GM18507 (cell line): ENCODE results near the gene MAP4K4.

Experiments used
- DNase-seq: peaks from one replicate; pipeline ENCODE4 v3.0.0; 2011; ENCODE audit warnings: low read depth; ENCODE audit not compliant: insufficient read length; ENCODE audit errors: extremely low spot score
- FAIRE-seq: peaks from 2 replicates; lab custom pipeline; 2011; peaks lifted over from hg19 to GRCh38; lab: Jason Lieb, UNC

Gene MAP4K4

DNA sequence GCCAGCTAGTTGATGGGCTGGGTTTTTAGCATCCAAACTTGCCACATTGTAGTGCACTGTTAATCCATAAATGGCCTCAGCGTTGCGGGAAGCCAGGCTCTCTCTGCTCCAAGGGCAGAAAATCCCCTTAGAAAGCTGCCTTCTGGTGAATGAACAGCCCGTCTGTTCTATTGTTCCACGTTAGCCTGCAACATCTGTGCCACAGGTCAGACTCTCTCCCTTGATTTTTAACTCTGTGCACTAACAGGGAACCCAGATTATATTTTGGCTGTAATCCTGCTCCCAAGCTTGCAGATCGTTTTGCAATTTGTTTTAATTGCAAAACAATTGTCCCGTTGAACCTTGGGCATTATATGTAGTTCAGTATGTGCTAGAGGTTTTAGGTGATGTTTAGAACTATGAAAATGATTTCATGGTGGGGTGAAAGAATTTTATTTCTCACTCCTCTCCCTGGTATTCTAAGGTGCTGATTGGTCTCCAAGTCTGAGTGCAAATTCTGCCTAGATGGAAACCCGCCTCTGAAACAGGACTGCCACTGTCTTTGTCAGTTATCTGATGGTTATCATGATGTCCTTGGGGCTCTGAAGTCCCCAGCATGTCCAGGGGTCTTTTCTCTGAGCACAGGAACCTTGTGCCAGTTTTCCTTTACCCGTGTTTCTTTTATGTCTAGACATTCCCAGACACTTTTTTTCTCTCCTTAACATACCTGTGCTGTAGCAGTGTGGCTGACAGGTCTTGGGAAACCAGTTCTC, 106.6 kb downstream of the MAP4K4 start:
- FAIRE-seq (no peak), DNase-seq (no peak)

DNA sequence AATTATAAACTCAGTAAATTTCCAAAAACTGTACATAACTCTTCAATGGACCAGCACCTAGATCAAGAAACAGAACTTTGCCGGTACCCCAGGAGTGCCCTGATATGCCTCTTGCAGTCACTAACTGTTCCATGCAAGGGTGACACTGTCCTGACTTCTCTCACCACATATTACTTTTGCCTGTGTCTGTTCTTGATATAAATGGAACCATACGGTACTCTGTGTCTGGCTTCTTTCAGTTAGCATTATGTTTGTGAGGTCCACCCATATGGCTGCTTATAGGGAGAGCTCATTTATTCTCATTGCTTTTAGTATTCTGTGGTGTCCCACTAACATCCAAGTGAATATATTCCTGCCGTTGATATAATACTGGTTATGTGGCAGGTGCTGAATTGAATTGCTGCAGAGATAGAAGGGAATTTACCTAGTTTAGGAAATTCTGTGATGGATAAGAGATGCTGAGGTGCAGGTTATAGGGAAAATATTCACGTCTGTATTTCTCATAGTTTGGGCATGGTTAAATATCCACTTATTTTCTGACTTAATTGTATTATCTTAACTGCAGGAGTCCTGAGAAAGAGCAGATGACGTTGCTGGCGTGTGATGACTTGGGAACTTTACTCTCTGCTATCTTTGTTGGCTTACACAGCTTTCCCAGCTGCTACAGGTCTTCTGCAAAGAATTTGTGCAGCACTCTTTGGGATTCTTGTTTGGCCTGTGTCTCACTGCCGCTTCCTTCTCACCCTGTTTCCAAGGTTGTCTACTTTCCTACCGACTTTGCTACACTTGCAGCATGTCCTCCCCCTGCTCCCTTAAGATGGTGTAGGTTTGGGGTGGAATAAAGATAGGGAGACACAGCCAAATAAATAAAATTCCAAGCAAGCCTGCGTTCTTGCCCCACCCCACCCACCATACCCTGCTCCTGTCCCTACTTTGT, 107.9 kb downstream of the MAP4K4 start:
- no peak for DNase-seq

DNA sequence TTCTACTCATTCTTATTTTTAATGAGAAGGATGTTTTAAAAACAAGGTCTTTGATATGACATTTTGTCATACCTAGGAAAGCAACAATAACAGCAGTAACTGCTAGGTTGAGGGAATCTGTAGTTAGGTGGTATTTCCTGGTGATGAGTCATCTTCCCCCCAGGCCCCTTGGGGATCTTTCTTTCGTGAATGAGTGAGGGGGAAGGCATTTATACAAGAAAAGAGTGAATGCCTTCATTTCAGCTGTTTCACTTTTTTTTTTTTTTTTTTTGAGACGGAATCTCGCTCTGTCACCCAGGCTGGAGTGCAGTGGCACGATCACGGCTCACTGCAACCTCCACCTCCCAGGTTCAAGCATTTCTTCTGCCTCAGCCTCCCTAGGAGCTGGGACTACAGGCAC, 108.6 kb downstream of the MAP4K4 start:
- FAIRE-seq = no peak
- no peak for DNase-seq

More for the DNA sequence above, 107.9 kb downstream of the MAP4K4 start:
- no peak for FAIRE-seq

DNA sequence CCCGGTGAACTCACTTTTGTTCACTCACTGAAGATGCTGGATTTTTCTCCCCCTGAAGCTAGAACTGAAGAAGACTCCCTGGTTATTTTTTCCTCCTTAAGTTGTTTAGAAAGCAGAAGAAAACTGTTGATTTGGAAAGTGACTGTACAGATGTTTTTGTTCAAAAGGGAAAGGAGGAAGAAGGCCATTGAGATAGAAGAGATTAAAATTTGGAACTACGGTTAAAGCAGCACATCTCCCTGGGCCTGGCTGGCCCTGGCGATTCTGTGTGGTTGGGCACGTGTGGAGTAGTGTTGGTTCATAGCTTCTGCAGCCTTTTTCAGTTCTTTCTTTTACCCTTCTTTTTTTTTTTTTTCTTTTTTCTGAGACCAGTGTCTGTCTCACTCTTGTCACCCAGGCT, 109.2 kb downstream of the MAP4K4 start:
- no peak for DNase-seq
- no peak for FAIRE-seq

DNA sequence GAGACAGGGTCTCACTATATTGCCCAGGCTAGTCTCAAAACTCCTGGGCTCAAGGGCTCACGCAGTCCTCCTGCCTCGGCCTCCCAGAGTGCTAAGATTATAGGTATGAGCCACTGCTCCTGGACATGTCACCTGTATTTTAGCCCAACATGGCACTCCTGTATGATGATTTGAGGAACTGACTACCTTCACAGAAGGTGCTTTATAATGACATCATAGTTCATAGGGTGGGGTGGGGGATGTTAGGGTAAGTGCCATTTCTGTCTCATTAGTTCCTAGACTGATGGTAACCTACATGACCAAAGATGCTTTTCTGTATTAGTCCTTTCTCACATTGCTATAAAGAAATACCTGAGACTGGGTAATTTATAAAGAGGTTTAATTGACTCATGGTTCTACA, 109.7 kb downstream of the MAP4K4 start:
- DNase-seq (no peak), FAIRE-seq (no peak)

DNA sequence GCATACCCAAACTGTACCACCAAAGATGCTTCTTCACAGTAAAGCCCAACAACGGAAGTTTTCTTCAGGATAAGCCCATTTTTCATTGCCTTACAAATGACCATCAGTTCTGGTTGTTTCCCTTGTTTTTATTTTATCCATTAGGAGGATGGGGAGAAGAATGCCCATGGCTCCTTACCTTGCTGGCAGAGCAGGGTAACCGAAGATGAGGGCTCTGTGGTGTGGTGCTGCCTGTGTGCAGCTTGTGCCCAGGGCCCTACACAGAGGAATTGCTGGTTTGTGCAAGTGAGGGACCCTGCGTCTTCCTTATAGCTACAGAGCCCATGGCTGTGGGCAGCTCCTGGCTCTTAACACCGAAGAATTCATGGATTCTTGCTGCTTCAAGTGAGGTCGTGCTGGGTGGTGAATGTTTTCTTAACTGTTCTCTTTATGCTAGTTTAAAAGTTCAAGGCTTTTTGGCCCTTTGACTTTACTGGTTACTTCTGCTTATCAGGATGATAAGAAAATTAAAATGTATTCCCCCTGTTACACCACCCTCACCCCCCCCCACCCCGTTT, 110.6 kb downstream of the MAP4K4 start:
- no peak for FAIRE-seq
- no peak for DNase-seq

DNA sequence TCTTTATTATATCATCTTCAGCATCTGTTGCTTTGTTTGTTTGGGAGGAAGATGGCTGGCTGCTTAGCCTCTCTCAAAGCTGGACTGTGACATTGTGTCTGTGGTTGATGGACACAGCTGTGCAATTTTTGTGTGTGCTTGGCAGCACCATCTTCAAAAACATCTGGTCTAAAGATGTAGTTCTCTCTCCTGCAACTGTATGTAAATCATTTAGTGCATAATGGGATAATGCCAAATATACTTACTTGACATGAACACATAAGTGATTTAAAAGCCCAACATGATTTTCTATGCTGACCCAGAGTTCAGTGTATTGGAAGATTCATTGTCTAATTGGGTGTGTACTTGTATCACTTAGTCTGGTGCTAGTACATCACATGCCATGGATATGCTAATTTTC, 112.2 kb downstream of the MAP4K4 start:
- FAIRE-seq = no peak
- DNase-seq = no peak

DNA sequence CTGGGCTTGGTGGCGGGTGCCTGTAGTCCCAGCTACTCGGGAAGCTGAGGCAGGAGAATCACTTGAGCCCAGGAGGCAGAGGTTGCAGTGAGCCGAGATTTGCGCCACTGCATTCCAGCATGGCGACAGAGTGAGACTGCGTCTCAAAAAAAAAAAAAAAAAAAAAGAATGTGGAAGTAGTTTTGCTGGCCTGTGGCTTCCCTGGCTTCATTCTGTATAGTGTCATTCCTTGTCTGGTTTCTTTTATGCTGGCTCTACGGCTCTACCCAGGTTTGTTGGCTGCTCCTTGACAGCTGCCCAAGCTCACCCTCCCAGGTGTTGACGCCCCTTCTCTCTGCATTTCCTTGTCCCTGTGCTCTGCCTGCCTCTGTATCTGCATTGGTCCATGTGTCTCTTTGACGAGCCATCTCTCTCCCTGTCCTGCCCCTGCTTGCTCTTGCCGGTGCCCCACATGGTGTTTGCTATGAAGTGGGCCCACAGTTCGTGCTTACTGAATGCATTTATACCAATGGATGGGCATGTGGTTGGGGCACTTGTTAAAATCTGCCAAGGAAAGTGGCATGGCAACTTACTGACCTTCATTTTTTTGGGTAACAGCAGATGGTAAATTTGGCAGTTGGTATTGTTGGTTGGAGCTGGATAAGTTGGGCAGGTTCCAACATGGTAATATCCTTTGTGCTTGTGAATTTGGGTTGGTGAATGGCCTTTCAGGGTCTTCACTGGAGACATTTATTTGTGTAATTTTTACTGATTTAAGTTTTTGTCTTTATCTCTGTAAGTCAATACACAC, 113.9 kb downstream of the MAP4K4 start:
- FAIRE-seq (no peak), DNase-seq (no peak)

DNA sequence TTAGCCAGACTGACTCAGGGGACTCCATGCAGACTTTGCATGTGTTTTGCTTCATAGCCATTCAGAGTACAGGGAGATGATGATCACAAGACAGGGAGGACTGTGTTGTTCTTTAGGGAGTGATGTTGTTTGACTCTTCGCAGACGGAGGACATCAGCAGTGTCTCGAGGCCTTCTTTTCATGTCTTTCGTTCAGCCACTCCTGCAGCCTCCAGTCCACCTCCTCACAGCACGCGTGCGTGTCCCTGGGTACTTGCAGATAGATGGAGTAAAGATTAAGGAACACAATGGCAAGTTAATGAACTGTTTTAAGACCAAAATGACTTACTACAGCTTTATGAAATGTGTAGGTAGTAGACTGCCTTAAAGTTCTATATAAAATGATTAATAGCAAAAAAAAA, 114.7 kb downstream of the MAP4K4 start:
- FAIRE-seq (no peak), DNase-seq (no peak)

DNA sequence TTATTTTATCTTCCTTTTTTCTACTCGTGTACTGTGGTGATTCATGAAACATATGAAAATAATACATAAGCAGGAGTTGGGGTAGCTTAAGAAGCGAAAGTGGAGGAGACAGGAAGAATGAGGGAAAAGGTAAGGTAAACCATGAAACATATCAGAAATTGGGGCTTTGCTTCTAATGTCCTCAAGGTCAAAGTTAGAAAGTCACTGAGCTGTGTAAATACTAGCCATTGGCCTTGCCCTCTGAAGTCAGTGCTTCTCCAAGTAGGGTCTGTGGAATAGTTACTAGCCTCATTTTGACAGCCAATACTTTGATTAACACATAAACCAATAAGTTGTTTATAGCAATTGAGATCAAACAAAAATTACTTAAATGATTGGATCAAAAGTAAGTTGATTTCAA, 117.2 kb downstream of the MAP4K4 start:
- DNase-seq = no peak
- FAIRE-seq = no peak

DNA sequence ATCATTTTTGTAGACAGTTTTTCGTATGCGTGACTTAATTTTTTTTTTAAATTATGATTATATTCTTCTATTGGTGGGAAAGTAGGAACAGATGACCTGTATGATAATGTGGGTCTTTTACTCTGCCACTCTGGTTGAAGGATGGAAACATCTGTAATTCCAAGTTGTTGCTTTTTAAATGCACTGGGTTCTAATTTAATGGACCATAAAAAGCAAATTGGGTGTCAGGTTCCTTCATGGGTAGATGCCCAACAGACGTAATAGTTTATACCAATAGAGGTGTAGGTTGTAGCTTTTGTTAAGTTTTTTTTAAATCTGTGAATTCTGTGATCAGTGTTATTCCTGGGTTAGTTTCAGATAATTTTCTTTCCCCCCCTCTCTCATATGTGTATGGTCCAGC, 117.6 kb downstream of the MAP4K4 start:
- FAIRE-seq (no peak), DNase-seq (no peak)

DNA sequence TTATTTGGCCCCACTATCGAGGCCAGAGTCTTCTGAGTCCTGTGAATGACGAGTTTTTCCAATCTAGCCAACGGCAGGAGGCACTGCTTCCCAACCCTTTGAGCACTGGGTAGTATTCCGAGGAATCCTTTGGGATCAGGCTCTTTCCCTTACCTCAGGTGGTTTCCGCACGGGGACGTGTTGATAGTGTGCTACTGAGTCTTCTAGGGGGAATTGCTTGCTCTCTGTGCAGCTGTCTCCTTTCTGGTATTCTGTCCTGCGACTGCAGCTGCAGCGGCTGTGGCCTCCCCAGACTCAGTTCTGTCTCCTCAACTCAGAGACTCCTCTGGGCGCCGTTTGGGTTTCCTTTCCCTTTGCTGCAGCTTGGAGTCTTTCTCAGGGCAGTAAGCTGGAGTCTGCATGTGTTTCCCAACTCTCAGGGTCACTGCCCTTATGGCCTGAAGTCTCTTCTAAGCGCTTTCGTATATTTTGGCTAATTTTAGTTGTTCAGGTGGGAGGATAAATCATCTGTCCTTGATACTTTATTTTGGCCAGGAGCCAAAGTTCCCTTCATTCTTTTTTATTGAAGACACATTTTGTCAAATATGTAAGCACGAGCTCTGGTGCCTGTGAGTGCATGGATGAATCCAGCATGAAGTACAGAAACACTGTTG, 118.4 kb downstream of the MAP4K4 start:
- no peak for DNase-seq

DNA sequence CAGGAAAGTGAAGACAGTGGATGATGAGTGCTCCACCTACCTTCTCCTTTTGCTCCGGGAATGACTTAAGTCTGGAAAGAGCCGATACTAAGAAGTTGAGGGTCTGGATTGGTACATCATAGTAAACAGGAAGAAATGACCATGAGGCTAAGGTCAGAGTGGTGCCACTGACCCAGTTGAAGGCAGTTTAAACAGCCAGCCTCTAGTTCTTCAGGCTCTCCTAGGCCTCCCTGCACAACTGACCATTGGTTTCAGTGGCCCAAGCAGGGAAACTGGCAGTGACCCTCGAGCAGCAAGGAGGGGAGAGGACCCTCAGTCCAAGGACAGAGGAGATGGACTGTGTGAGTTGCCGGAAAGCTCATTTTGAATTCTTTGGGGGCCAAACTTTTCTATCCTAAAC, 119.1 kb downstream of the MAP4K4 start:
- FAIRE-seq (no peak), DNase-seq (no peak)

More for the DNA sequence above, 118.4 kb downstream of the MAP4K4 start:
- no peak for FAIRE-seq

DNA sequence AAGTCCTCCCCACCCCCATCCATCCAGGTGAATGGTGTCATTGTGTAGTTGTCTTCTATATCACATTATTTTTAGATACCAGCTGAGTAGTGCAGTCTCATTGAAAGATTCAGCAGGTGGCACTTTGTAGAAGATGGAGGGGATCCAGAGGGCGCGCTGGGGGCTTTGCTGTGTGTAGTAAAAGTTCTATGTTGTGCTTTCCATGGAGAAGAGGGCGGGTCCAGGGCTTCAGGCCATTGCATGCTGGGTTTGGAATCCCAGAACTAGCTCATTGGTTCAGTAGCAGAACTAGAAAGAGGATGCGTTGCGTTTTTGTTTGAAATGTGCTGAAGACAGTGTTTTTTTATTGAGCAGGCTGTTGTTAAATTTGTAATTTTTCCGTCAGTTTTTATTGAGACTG, 120.0 kb downstream of the MAP4K4 start:
- DNase-seq = no peak
- FAIRE-seq = no peak

DNA sequence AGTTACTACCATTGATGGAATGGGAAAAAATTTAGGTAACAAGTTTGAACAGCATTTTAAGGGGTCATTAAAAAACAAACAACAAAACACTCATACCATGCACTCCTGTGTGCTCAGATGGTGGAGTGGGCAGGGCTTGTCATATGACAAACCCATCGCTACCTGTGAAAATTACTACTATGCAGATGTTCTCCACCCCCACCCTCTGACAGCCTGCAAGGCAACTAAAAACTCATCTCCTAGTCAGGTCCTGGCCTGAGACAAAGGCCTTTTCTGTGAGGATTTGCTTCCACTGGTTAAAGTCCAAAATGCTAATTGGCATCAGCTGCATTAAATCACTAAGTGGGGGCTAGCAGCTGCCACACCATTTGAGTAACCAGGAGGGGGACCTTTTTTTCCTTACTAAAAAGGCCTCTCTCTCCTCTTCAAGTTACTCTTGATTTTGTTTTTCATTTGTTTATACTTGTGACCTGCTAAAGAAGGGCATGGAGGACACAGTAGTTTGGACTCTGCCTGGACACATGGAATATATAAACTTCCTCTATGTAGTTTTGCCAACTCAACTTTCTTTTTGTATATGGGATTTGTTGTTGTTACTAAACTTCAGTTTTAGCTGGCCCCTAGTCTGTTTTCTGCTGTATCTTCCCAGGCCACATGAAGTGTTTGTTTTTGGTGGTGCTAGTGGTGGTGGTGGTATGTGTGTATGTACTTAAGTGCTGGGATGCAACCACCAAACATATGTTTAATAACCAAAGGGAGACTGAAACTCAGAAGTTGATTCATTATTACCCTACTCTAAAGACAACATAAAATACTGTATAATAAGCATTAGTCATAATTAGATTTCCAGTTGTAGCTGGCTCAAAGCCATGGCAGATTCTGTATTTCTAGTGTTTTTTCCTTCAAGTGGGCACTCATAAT, 121.3 kb downstream of the MAP4K4 start:
- FAIRE-seq (no peak), DNase-seq (no peak)

DNA sequence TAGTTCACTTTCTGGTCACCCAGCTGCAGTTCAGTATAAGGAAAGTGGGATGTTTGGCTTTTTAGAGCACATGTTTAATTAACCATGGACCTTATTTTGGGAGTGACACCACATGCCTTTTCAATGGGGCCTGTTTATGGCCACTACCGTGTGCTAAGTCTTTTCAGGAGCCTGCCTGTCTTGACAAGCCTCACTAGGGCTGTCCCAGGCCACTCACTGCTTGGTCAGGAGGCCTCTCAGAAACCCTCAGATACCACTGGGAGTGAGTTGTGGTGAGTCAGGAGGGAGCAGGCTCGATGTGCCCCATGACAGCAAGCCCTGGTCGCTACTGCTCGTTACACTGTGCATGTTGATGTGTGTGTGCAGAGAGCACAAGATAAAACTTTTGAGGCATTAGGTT, 123.0 kb downstream of the MAP4K4 start:
- FAIRE-seq = no peak
- DNase-seq = no peak

DNA sequence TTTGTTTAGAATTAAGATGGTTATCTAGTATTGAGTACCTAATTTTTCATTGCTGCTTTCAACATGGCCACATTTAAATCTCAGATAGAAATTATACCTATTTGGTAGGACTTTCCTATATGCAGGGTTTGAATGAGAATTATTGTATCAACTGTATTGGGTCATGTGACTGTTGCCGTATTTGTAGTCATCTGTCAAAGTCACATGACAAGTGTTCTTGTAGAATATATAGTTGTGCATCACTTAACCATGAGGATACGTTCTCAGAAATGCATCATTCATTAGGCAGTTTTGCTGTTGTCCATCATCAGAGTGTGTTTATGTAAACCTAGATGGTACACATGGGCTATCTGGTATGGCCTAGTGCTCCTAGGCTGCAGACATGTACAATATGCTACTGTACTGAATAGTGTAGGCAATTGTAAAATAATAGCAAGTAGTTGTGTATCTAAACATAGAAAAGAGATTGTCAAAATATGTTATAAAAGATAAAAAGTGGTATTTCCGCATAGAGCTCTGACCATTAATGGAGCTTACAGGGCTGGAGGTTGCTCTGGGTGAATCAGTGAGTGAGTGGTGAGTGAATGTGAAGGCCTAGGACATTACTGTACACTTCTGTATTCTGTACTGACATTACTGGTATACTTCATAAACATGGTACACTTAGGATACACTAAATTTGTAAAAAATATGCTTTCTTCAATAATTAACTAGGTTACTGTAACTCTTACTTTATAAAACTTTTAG, 123.7 kb downstream of the MAP4K4 start:
- no peak for FAIRE-seq
- DNase-seq = no peak
